ENCODE data around the gene FASLG. TPM values are rescaled to one million over a fixed set of nuclear protein-coding genes. Genes with fewer than 3 reads are reported as not detected.

FASLG gene
- not detected in 2 replicates for total RNA-seq

GRCh38 chr1:172658871-172659453, at the start of gene FASLG:
Gene FASLG, plus strand, starts transcription at chr1:172659103. Its CDS starts 99 bp downstream, at chr1:172659202.

Other genes starting within 250 kb of the FASLG start
- gene C1orf105, start 238.4 kb upstream of the FASLG start, total RNA-seq, result not detected in 2 replicates
- 16.9 and 17.2 TPM in 2 replicates for gene PIGC, start 215.0 kb upstream of the FASLG start, total RNA-seq
- 10.3 and 13.5 TPM in 2 replicates for gene SUCO, start 126.0 kb upstream of the FASLG start, total RNA-seq